Mesenchymal stem cell (in vitro differentiated cells and primary cell): ENCODE measurements around the gene RALGPS1.

Experiments used
- DNase-seq: peaks from one replicate; pipeline ENCODE4 v3.0.0-alpha.2; 2013
- H2AFZ ChIP-seq: one replicate; pipeline ENCODE4 v1.6.1; 2013; ENCODE audit warnings: low read depth, mild to moderate bottlenecking, control low read depth, inconsistent platforms, low read length, moderate library complexity
- H2AK5ac ChIP-seq: 2 replicates; pipeline ENCODE4 v1.6.1; 2013; ENCODE audit warnings: low read length, moderate library complexity, mild to moderate bottlenecking, inconsistent platforms; ENCODE audit not compliant: severe bottlenecking
- H2BK120ac ChIP-seq: one replicate; pipeline ENCODE4 v1.6.1; 2013; ENCODE audit warnings: low read depth, mild to moderate bottlenecking, inconsistent platforms, low read length, moderate library complexity
- H2BK12ac ChIP-seq, 2 experiments: one replicate each; pipeline ENCODE4 v1.6.1; 2013; ENCODE audit warnings: inconsistent platforms in 2 of 2, low read length in 2 of 2, mild to moderate bottlenecking in 2 of 2, moderate library complexity in 2 of 2, control low read depth in 1 of 2
- H2BK15ac ChIP-seq: one replicate; pipeline ENCODE4 v1.6.1; 2013; ENCODE audit warnings: mild to moderate bottlenecking, low read depth, inconsistent platforms; ENCODE audit not compliant: poor library complexity, severe bottlenecking
- H2BK5ac ChIP-seq: 2 replicates; pipeline ENCODE4 v1.6.1; 2013; ENCODE audit warnings: low read depth, mild to moderate bottlenecking, low read length, control low read depth, inconsistent platforms; ENCODE audit not compliant: poor library complexity, severe bottlenecking
- H3K14ac ChIP-seq, 2 experiments: one replicate each; pipeline ENCODE4 v1.6.1; 2013; ENCODE audit warnings: inconsistent platforms in 2 of 2, low read length in 2 of 2, control low read depth in 1 of 2, mild to moderate bottlenecking in 1 of 2, moderate library complexity in 1 of 2
- H3K18ac ChIP-seq, 2 experiments: one replicate each; pipeline ENCODE4 v1.6.1; 2013; ENCODE audit warnings: inconsistent platforms in 2 of 2, low read length in 2 of 2, control low read depth in 1 of 2, low read depth in 1 of 2, mild to moderate bottlenecking in 1 of 2
- H3K23ac ChIP-seq, 2 experiments: one replicate each; pipeline ENCODE4 v1.6.1; 2013; ENCODE audit warnings: inconsistent platforms in 2 of 2, low read length in 2 of 2, mild to moderate bottlenecking in 2 of 2, moderate library complexity in 2 of 2, control low read depth in 1 of 2
- H3K27ac ChIP-seq: 2 replicates; pipeline ENCODE4 v1.5.1; 2013; ENCODE audit warnings: mild to moderate bottlenecking, moderate library complexity, low read length, control low read depth, inconsistent platforms; ENCODE audit not compliant: poor library complexity, severe bottlenecking
- H3K27me3 ChIP-seq, 2 experiments: 2 replicates each; pipeline versions ENCODE4 v1.6.1 to v1.7.0; 2013; ENCODE audit warnings: low read length in 2 of 2, mild to moderate bottlenecking in 2 of 2, moderate library complexity in 2 of 2, control low read depth in 1 of 2, inconsistent platforms in 1 of 2; ENCODE audit not compliant: control insufficient read depth in 1 of 2, insufficient read depth in 1 of 2
- H3K36me3 ChIP-seq, 2 experiments: 2 replicates each; pipeline versions ENCODE4 v1.6.1 to v1.7.0; 2013; ENCODE audit warnings: low read length in 2 of 2, control low read depth in 1 of 2, inconsistent platforms in 1 of 2, low read depth in 1 of 2, mild to moderate bottlenecking in 1 of 2; ENCODE audit not compliant: insufficient read depth in 2 of 2, control insufficient read depth in 1 of 2
- H3K4ac ChIP-seq, 2 experiments: one replicate each; pipeline ENCODE4 v1.6.1; 2013; ENCODE audit warnings: inconsistent platforms in 2 of 2, low read length in 2 of 2, mild to moderate bottlenecking in 2 of 2, moderate library complexity in 2 of 2, control low read depth in 1 of 2, low read depth in 1 of 2
- H3K4me1 ChIP-seq: 2 replicates; pipeline ENCODE4 v1.6.1; 2013; ENCODE audit warnings: low read depth, low read length, control low read depth; ENCODE audit not compliant: control insufficient read depth, insufficient read depth
- H3K4me2 ChIP-seq: 2 replicates; pipeline ENCODE4 v1.6.1; 2013; ENCODE audit warnings: low read length, mild to moderate bottlenecking, inconsistent platforms; ENCODE audit not compliant: poor library complexity, severe bottlenecking
- H3K4me3 ChIP-seq, 2 experiments: 2 replicates each; pipeline versions ENCODE4 v1.5.1 to v1.7.0; 2013; ENCODE audit warnings: low read length in 2 of 2, mild to moderate bottlenecking in 2 of 2, control low read depth in 1 of 2, low read depth in 1 of 2; ENCODE audit not compliant: insufficient read depth in 1 of 2
- H3K79me1 ChIP-seq: replicated peaks from 2 replicates; pipeline ENCODE4 v1.6.1; 2013; ENCODE audit warnings: mild to moderate bottlenecking, control low read depth, low read length, inconsistent platforms; ENCODE audit not compliant: poor library complexity, severe bottlenecking
- H3K9ac ChIP-seq: 2 replicates; pipeline ENCODE4 v1.7.0; 2013; ENCODE audit warnings: mild to moderate bottlenecking, low read length, moderate library complexity
- H3K9me3 ChIP-seq: 2 replicates; pipeline ENCODE4 v1.7.0; 2013; ENCODE audit warnings: mild to moderate bottlenecking, low read length; ENCODE audit not compliant: control insufficient read depth
- H4K8ac ChIP-seq: one replicate; pipeline ENCODE4 v1.6.1; 2013; ENCODE audit warnings: inconsistent platforms, mild to moderate bottlenecking, low read length, moderate library complexity
- H4K91ac ChIP-seq: one replicate; pipeline ENCODE4 v1.6.1; 2013; ENCODE audit warnings: mild to moderate bottlenecking, low read length, inconsistent platforms
- WGBS: methylation state at CpG from one replicate; pipeline ENCODE4 v1.1.7; 2013; ENCODE audit warnings: mixed read lengths; 5-methylcytosine and 5-hydroxymethylcytosine counted together

The RALGPS1 gene

DNA sequence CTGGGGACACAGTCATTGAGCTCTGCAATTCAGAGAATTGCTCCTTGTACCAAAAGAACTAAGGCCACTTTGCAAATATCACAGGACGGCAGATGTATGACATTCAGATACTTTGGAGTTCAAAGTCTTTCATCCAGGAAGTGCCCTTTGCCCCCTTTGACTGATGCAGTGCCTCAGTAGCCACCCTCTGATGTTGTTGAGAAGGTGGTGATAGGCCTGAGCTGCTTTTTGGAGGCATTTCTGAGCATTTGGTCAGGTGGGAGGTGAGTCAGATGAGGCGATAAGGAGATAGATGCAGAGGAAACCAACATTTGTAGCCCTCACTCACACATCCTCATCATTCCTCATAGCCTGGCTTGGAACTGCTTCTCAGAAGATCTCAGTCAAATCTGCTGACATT lies 144.4 kb downstream of the RALGPS1 start:
- no peak overlapping the region for H2BK5ac ChIP-seq
- H2AFZ ChIP-seq, result no peak overlapping the region
- H3K4me1 ChIP-seq, result no peaks in the 10 kb centered on the region
- no peak overlapping the region for H3K9ac ChIP-seq
- no peak overlapping the region for H2BK120ac ChIP-seq
- no peak overlapping the region for H4K8ac ChIP-seq
- no peaks in the 10 kb centered on the region for H3K9me3 ChIP-seq
- no peak overlapping the region for H3K23ac ChIP-seq
- H2AK5ac ChIP-seq, result no peak overlapping the region
- no peak overlapping the region for H3K4ac ChIP-seq
- H3K14ac ChIP-seq, result no peak overlapping the region
- H3K27me3 ChIP-seq, result no peaks in the 10 kb centered on the region
- no peaks in the 10 kb centered on the region for H3K79me1 ChIP-seq
- no peak for DNase-seq
- peak overlapping the region in 1 of 2 experiments; percentile 37 for H2BK12ac ChIP-seq
- H3K27ac ChIP-seq, result no peak overlapping the region
- no peak overlapping the region for H3K4me2 ChIP-seq
- no peak overlapping the region for H4K91ac ChIP-seq
- no peak overlapping the region for H3K18ac ChIP-seq
- WGBS, result 100% methylated on average over 2 of the region's 2 CpGs
- H2BK15ac ChIP-seq, result no peak overlapping the region
- peak overlapping the region in 1 of 2 experiments; percentile 28 for H3K4me3 ChIP-seq
- H3K36me3 ChIP-seq, result no peaks in the 10 kb centered on the region

DNA sequence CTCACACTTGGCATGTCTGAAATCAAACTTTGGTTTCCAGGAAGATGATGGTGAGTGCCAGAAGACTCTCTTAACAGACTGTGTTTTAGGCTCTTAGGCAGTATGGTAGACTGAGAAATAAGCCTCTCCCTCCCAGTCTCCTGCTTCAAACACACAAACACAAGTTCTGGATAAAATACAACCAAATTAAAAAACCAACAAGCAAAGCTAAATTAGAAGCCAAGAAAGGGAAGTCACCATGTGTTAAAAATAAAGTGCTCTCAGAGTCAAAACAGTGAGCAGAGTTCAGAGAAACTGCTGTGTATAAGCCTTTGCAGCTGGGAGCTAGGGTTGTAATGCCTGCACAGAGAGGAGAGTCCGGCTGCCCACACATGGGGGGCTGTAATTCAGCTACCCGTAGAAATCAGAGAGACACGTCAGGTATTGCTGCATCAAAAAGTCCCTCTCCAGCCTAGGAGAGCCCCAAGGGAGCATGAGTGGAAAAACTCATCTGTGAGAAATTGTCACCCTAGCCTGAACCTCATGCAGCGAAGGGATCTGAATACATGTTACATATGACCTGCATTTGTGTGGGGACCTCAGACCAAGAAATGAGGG lies 145.3 kb downstream of the RALGPS1 start:
- H3K4me2 ChIP-seq, result no peak overlapping the region
- no peak overlapping the region for H3K4ac ChIP-seq
- peak overlapping the region in 1 of 2 experiments; percentile 28 for H3K4me3 ChIP-seq
- DNase-seq, result no peak
- no peak overlapping the region for H3K27ac ChIP-seq
- H3K18ac ChIP-seq, result no peak overlapping the region
- H3K9ac ChIP-seq, result peak overlapping the region; percentile 4
- H3K23ac ChIP-seq, result no peak overlapping the region
- no peaks in the 10 kb centered on the region for H3K9me3 ChIP-seq
- no peak overlapping the region for H4K8ac ChIP-seq
- H3K36me3 ChIP-seq, result no peaks in the 10 kb centered on the region
- no peak overlapping the region for H3K14ac ChIP-seq
- H4K91ac ChIP-seq, result no peak overlapping the region
- H2BK5ac ChIP-seq, result no peak overlapping the region
- H2AFZ ChIP-seq, result no peak overlapping the region
- no peak overlapping the region for H2BK12ac ChIP-seq
- no peak overlapping the region for H2AK5ac ChIP-seq
- H2BK120ac ChIP-seq, result no peak overlapping the region
- 95% methylated on average over 4 of the region's 4 CpGs for WGBS
- no peaks in the 10 kb centered on the region for H3K79me1 ChIP-seq
- H2BK15ac ChIP-seq, result no peak overlapping the region
- no peaks in the 10 kb centered on the region for H3K4me1 ChIP-seq
- no peaks in the 10 kb centered on the region for H3K27me3 ChIP-seq

DNA sequence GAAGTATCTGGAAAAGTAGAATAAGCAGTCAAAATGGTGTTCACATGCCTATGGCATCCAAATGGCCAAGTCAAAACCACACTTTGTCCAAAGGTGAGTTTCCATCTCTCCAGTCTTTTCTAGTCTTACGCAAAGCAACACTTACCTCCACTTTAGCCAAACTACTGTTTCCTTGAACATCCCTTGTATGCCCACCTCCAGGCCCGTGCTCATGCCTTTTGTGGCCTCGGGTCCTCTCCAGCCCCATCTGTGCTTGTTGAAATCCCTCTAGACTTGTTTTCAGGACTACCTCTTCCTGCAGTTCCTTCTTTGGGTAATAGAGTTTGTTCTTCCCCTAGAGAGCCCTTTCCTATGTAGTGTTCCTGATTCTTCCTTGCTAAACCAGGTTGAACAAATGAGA lies 146.8 kb downstream of the RALGPS1 start:
- no peak overlapping the region for H3K4ac ChIP-seq
- H4K91ac ChIP-seq, result no peak overlapping the region
- H2BK5ac ChIP-seq, result no peak overlapping the region
- H2BK12ac ChIP-seq, result no peak overlapping the region
- no peak overlapping the region for H3K18ac ChIP-seq
- no peak overlapping the region for H3K9ac ChIP-seq
- no peak for DNase-seq
- no peak overlapping the region for H3K14ac ChIP-seq
- no peak overlapping the region for H2AFZ ChIP-seq
- no peak overlapping the region for H3K27ac ChIP-seq
- no peak overlapping the region for H2AK5ac ChIP-seq
- H2BK15ac ChIP-seq, result no peak overlapping the region
- peaks cover 2% of the 10 kb centered on the region for H3K4me1 ChIP-seq
- H2BK120ac ChIP-seq, result no peak overlapping the region
- no peaks in the 10 kb centered on the region for H3K9me3 ChIP-seq
- no peak overlapping the region for H3K4me3 ChIP-seq
- H3K23ac ChIP-seq, result no peak overlapping the region
- H3K4me2 ChIP-seq, result no peak overlapping the region
- no peaks in the 10 kb centered on the region for H3K27me3 ChIP-seq
- no peaks in the 10 kb centered on the region for H3K36me3 ChIP-seq
- 94% methylated on average over 3 of the region's 3 CpGs for WGBS
- H4K8ac ChIP-seq, result no peak overlapping the region
- no peaks in the 10 kb centered on the region for H3K79me1 ChIP-seq

DNA sequence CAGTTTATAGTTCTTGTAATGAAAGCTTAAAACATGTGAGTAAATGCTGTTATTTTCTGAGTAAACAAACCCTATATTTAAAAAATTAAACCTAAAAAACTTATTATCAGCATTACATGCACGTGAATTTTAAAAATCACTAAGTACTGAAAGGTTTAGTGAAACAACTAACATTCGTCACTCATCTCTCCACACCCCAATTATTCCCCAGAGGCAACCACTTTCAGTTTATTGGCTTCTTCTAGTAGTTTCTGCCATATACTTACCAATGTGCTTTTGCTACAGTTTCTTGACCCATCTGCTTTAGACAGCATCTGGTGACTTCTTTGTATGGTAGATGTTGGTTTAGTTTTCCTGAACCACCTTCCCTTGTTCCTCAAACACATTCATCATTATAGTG lies 149.8 kb downstream of the RALGPS1 start:
- Histone ChIP-seq H2BK5ac (no peak overlapping the region), H2AFZ (no peak overlapping the region), H3K4ac (no peak overlapping the region), H3K36me3 (no peaks in the 10 kb centered on the region), H3K4me1 (peaks cover 2% of the 10 kb centered on the region), H3K9ac (no peak overlapping the region), H4K8ac (no peak overlapping the region), H4K91ac (no peak overlapping the region), H3K27me3 (no peaks in the 10 kb centered on the region), H3K4me3 (no peak overlapping the region), H3K23ac (no peak overlapping the region), H2BK120ac (no peak overlapping the region), H2AK5ac (no peak overlapping the region), H3K18ac (no peak overlapping the region), H3K4me2 (no peak overlapping the region), H3K27ac (no peak overlapping the region), H3K9me3 (no peaks in the 10 kb centered on the region), H3K14ac (no peak overlapping the region), H3K79me1 (no peaks in the 10 kb centered on the region), H2BK15ac (no peak overlapping the region), H2BK12ac (no peak overlapping the region)
- no peak for DNase-seq
- WGBS, result 98% methylated on average over 2 of the region's 2 CpGs
